HepG2 (cell line): Measurements from ENCODE around the gene LMX1B. TPM values are rescaled to one million over a fixed set of nuclear protein-coding genes. Genes with fewer than 3 reads are reported as not detected.

Experiments
- ATAC-seq: fragments of 200-7000 bp; cut with Tn5 transposase; 3 replicates; pipeline ENCODE4 v1.9.1; 2020; ENCODE audit warnings: mild to moderate bottlenecking, moderate library complexity
- BruUV-seq: library from RNA; stranded (reverse); fragments of 400-500 nt; replicated peaks from 2 replicates; lab custom pipeline; 2021; lab: Mats Ljungman, UMichigan
- CTCF ChIA-PET: fragments of 300-600 bp; formaldehyde crosslinking; extraction: SDS; loops from one replicate; lab custom pipeline; 2021; ENCODE audit warnings: low total read pairs, inconsistent platforms, low intra/inter-chr PET ratio; lab: Yijun Ruan, JAX
- POLR2A ChIA-PET: fragments of 350-600 bp; sonication (Branson Sonifier 250); formaldehyde crosslinking; loops from one replicate; lab custom pipeline; 2020; ENCODE audit warnings: antibody characterized with exemption, inconsistent platforms; lab: Yijun Ruan, JAX
- DNase-seq: peaks from one replicate; pipeline ENCODE4 v3.0.0-alpha.2; 2015; ENCODE audit warnings: low spot score
- FAIRE-seq: peaks from 3 replicates; lab custom pipeline; 2011; peaks lifted over from hg19 to GRCh38; lab: Jason Lieb, UNC
- H2AFZ ChIP-seq: one replicate; pipeline ENCODE4 v1.6.1; 2011; ENCODE audit warnings: low read length, inconsistent platforms
- H3K27ac ChIP-seq: fragments of 300-600 bp; 3 replicates; pipeline ENCODE4 v1.8.0; 2011; ENCODE audit warnings: mixed run types, mild to moderate bottlenecking, mixed read lengths, low read length, inconsistent platforms; ENCODE audit not compliant: insufficient read depth; ENCODE audit errors: extremely low read length
- H3K27me3 ChIP-seq, 2 experiments: fragments of 200-600 bp in 1 of 2; 2 replicates in 1 of 2; 3 replicates in 1 of 2; pipeline versions ENCODE4 v1.6.0 to v1.8.0; 2011; ENCODE audit warnings: low read length in 2 of 2, mild to moderate bottlenecking in 2 of 2, moderate library complexity in 2 of 2, inconsistent platforms in 1 of 2; ENCODE audit not compliant: insufficient read depth in 2 of 2, control insufficient read depth in 1 of 2
- H3K36me3 ChIP-seq, 2 experiments: fragments of 200-600 bp in 1 of 2; replicated peaks in 1 of 2; 2 replicates in 1 of 2; 3 replicates in 1 of 2; pipeline versions ENCODE4 v1.5.1 to v1.8.0; 2011; ENCODE audit warnings: low read length in 2 of 2, inconsistent platforms in 1 of 2; ENCODE audit not compliant: insufficient read depth in 2 of 2, control insufficient read depth in 1 of 2
- H3K4me1 ChIP-seq: 2 replicates; pipeline ENCODE4 v1.5.1; 2012; ENCODE audit warnings: low read length, inconsistent platforms; ENCODE audit not compliant: insufficient read depth
- H3K4me2 ChIP-seq: 2 replicates; pipeline ENCODE4 v1.6.0; 2011; ENCODE audit warnings: low read depth, low read length, inconsistent platforms
- H3K4me3 ChIP-seq, 3 experiments: fragments of 200-600 bp in 1 of 3; sonication (generic), shearing (Covaris generic) in 1 of 3; replicated peaks in 1 of 3; 2 replicates each; pipeline ENCODE4 v1.5.1; 2011 to 2016; ENCODE audit warnings: low read length in 3 of 3, inconsistent platforms in 2 of 3, low read depth in 2 of 3, mild to moderate bottlenecking in 2 of 3, control low read depth in 1 of 3, mixed read lengths in 1 of 3; ENCODE audit not compliant: insufficient read depth in 1 of 3
- H3K79me2 ChIP-seq: one replicate; pipeline ENCODE4 v1.6.1; 2011; ENCODE audit warnings: low read length, inconsistent platforms; ENCODE audit not compliant: insufficient read depth
- H3K9ac ChIP-seq: 2 replicates; pipeline ENCODE4 v1.6.0; 2011; ENCODE audit warnings: mild to moderate bottlenecking, low read depth, low read length, inconsistent platforms; ENCODE audit not compliant: insufficient read depth
- H3K9me3 ChIP-seq: 2 replicates; pipeline ENCODE4 v1.5.1; 2012; ENCODE audit warnings: mild to moderate bottlenecking, low read length
- H4K20me1 ChIP-seq: 2 replicates; pipeline ENCODE4 v1.6.0; 2011; ENCODE audit warnings: inconsistent platforms, mild to moderate bottlenecking, low read length, moderate library complexity; ENCODE audit not compliant: insufficient read depth
- HDAC1 ChIP-seq: sonication (generic); formaldehyde crosslinking; IDR thresholded peaks from 2 replicates; pipeline ENCODE4 v1.5.1; 2020; ENCODE audit warnings: mild to moderate bottlenecking, missing genetic modification reagents
- HMGXB3 ChIP-seq: sonication (generic); formaldehyde crosslinking; IDR thresholded peaks from 2 replicates; pipeline ENCODE4 v1.4.0; 2020; ENCODE audit warnings: missing genetic modification reagents, borderline replicate concordance
- KDM4B ChIP-seq: sonication (generic); formaldehyde crosslinking; IDR thresholded peaks from 2 replicates; pipeline ENCODE4 v1.4.0; 2020; ENCODE audit warnings: missing genetic modification reagents
- RERE ChIP-seq: IDR thresholded peaks from 2 replicates; pipeline ENCODE4 v1.6.1; 2016; ENCODE audit warnings: low read depth, missing genetic modification reagents, missing compliant biosample characterization
- TBX3 ChIP-seq: fragments of 450-650 bp; IDR thresholded peaks from 2 replicates; pipeline ENCODE4 v1.6.1; 2017; ENCODE audit warnings: antibody characterized with exemption, mild to moderate bottlenecking, inconsistent platforms, borderline replicate concordance
- ZKSCAN8 ChIP-seq: IDR thresholded peaks from 2 replicates; pipeline ENCODE4 v1.6.1; 2016; ENCODE audit warnings: borderline replicate concordance, missing genetic modification reagents, missing compliant biosample characterization
- ZNF546 ChIP-seq: sonication (generic); formaldehyde crosslinking; conservative IDR thresholded peaks from 2 replicates; pipeline ENCODE4 v1.8.1; 2023; ENCODE audit warnings: mild to moderate bottlenecking, missing genetic modification reagents
- ZNF878 ChIP-seq: sonication (generic); formaldehyde crosslinking; IDR thresholded peaks from 2 replicates; pipeline ENCODE4 v1.8.1; 2023; ENCODE audit warnings: mild to moderate bottlenecking, missing genetic modification reagents, moderate library complexity
- WGBS: methylation state at CpG from one replicate; pipeline ENCODE4 v1.1.6; 2017; ENCODE audit warnings: low lambda C conversion rate; 5-methylcytosine and 5-hydroxymethylcytosine counted together
- in situ Hi-C: cut with HindIII; loops from 2 replicates; pipeline ENCODE4 v1.10.0; 2017; ENCODE audit warnings: low pct_unique_long_range_greater_than_20kb; ENCODE audit not compliant: extremely low pct_ligation_motif_present
- intact Hi-C: fragments of 100-400 bp; cut with micrococcal nuclease; formaldehyde crosslinking; loops from one replicate; pipeline ENCODE4 v1.10.0; 2022; ENCODE audit not compliant: unreplicated experiment
- polyA plus RNA-seq, 8 experiments: library from polyadenylated mRNA; depleted of rRNA in 3 of 8; stranded (reverse) in 7 of 8; unstranded in 1 of 8; fragments of >200 nt; fragmentation: Illumina TruSeq in 4 of 8; extraction: Trizol in 4 of 8; gene quantifications; 2 replicates each; pipeline versions ENCODE4 v1.2.1 to v1.2.3, GENCODE V29; 2011 to 2016; ENCODE audit warnings: low read depth in 4 of 8, missing spikeins in 1 of 8, mixed read lengths in 1 of 8; ENCODE audit not compliant: insufficient read depth in 1 of 8
- total RNA-seq, 5 experiments: library from RNA; depleted of rRNA; stranded (reverse); fragments of >200 nt; fragmentation: Illumina TruSeq; extraction: Trizol; gene quantifications; 2 replicates each; pipeline ENCODE4 v1.2.3, GENCODE V29; 2016; ENCODE audit warnings: low read depth in 1 of 5

LMX1B gene
- total and polyA plus RNA-seq, 2 of the 13 experiments (the other 11 are each of a cell fraction or from before 2014, with no cell fraction given), result not detected

GRCh38 chr9:126569036-126569435 is 44.7 kb upstream of the LMX1B start:
- POLR2A ChIA-PET, result no interaction called here
- DNase-seq (no peak), ATAC-seq (no peak), FAIRE-seq (no peak)
- TF ChIP-seq HDAC1 (CRISPR knock-in tag), result no peak
- no peak for TF ChIP-seq TBX3
- Histone ChIP-seq H3K4me2 (no peak overlapping the region), H3K9me3 (no peaks in the 10 kb centered on the region), H3K36me3 (no peaks in the 10 kb centered on the region), H3K9ac (no peak overlapping the region), H4K20me1 (no peaks in the 10 kb centered on the region), H3K4me1 (peaks cover 5% of the 10 kb centered on the region; the same call in 1 of the 2 replicates), H2AFZ (no peak overlapping the region), H3K27ac (no peak overlapping the region), H3K4me3 (no peak overlapping the region), H3K79me2 (no peaks in the 10 kb centered on the region), H3K27me3 (peaks cover 6 to 17% of the 10 kb centered on the region in 2 experiments)
- in situ Hi-C loops (no loop called here), intact Hi-C loops (no loop called here)
- CTCF ChIA-PET, result no interaction called here
- BruUV-seq, result no TSS peak
- 81% methylated on average over 1 of the region's 1 CpG for WGBS

GRCh38 chr9:126578029-126578428 is 35.7 kb upstream of the LMX1B start:
- Histone ChIP-seq H3K9ac (no peak overlapping the region), H3K27ac (no peak overlapping the region), H3K4me3 (no peak overlapping the region), H3K27me3 (peaks cover 1 to 36% of the 10 kb centered on the region in 2 experiments; a peak in 2 of 5 replicates), H4K20me1 (no peaks in the 10 kb centered on the region), H3K9me3 (no peaks in the 10 kb centered on the region), H2AFZ (no peak overlapping the region), H3K79me2 (no peaks in the 10 kb centered on the region), H3K36me3 (no peaks in the 10 kb centered on the region), H3K4me2 (no peak overlapping the region), H3K4me1 (peaks cover 11% of the 10 kb centered on the region)
- in situ Hi-C loops, result no loop called here
- FAIRE-seq, result no peak
- no peak for DNase-seq
- no peak for ATAC-seq
- intact Hi-C loops, result no loop called here
- POLR2A ChIA-PET, result no interaction called here
- 31% methylated on average over 6 of the region's 6 CpGs for WGBS
- no TSS peak for BruUV-seq
- CTCF ChIA-PET, result no interaction called here
- TF ChIP-seq HMGXB3, result no peak
- TF ChIP-seq ZNF878 (CRISPR knock-in tag), result no peak
- TF ChIP-seq KDM4B, result no peak
- no peak for TF ChIP-seq ZKSCAN8
- no peak for TF ChIP-seq RERE (CRISPR knock-in tag)
- TF ChIP-seq ZNF546, result no peak
